MM.1S (cell line): Measurements from ENCODE around the gene ZNF415.

Source experiments
- CTCF ChIP-seq: fragments of 300-600 bp; sonication (generic); IDR thresholded peaks from 2 replicates; pipeline ENCODE4 v1.5.1; 2016; ENCODE audit warnings: antibody characterized with exemption, low read length, mixed read lengths
- EZH2phosphoT487 ChIP-seq: fragments of 300-600 bp; sonication (generic); IDR thresholded peaks from 2 replicates; pipeline ENCODE4 v1.6.1; 2018; ENCODE audit warnings: antibody characterized with exemption, low read length

GRCh38 chr19:53157626-53158025 is 24.9 kb upstream of the ZNF415 start:
- TF ChIP-seq CTCF: no peak
- no peak for TF ChIP-seq EZH2phosphoT487
